ENCODE results near the gene PPA1.
"Not testable (repeated sequence)": the region's sequence is repeated elsewhere in the genome, so short reads cannot be mapped to it uniquely, and the experiment has no call there.

The PPA1 gene

GRCh38 chr10:70162151-70162891 lies 70.9 kb downstream of the PPA1 start:
- no peak for FAIRE-seq

GRCh38 chr10:70160798-70161197 lies 72.4 kb downstream of the PPA1 start:
- DNase-seq (ENCODE audit: insufficient read length, low spot score) (no peak), FAIRE-seq (no peak)
- TF ChIP-seq POLR2A (IDR thresholded peaks at IDR 0.05; ENCODE audit: low read depth, low read length), result no peak

More at GRCh38 chr10:70162151-70162891, 70.9 kb downstream of the PPA1 start:
- DNase-seq (ENCODE audit: insufficient read length, low spot score), result no peak
- TF ChIP-seq PAX5 (IDR thresholded peaks at IDR 0.05; ENCODE audit: insufficient read depth, low read length, severe bottlenecking), result no peak
- no peak for TF ChIP-seq POLR2AphosphoS5 (IDR thresholded peaks at IDR 0.05; ENCODE audit: low read depth, low read length)
- no peak for TF ChIP-seq POLR2A (IDR thresholded peaks at IDR 0.05; ENCODE audit: low read depth, low read length)
- TF ChIP-seq POU2F2 (IDR thresholded peaks at IDR 0.05; ENCODE audit: low read depth, low read length), result no peak
- no peak for TF ChIP-seq TAF1 (IDR thresholded peaks at IDR 0.05; ENCODE audit: low read depth, low read length)
- no peak for TF ChIP-seq SPI1 (IDR thresholded peaks at IDR 0.05; ENCODE audit: low read depth, low read length)

- not testable (repeated sequence) for FAIRE-seq; DNase-seq (ENCODE audit: insufficient read length, low spot score)
Measured at GRCh38 chr10:70159366-70159765, 73.9 kb downstream of the PPA1 start.

GRCh38 chr10:70158113-70158512 lies 75.1 kb downstream of the PPA1 start:
- DNase-seq (ENCODE audit: insufficient read length, low spot score), result no peak
- no peak for FAIRE-seq
- TF ChIP-seq POLR2AphosphoS5 (IDR thresholded peaks at IDR 0.05; ENCODE audit: low read depth, low read length) (no peak), POU2F2 (IDR thresholded peaks at IDR 0.05; ENCODE audit: low read depth, low read length) (no peak), SPI1 (IDR thresholded peaks at IDR 0.05; ENCODE audit: low read depth, low read length) (no peak), TAF1 (IDR thresholded peaks at IDR 0.05; ENCODE audit: low read depth, low read length) (no peak), PAX5 (IDR thresholded peaks at IDR 0.05; ENCODE audit: insufficient read depth, low read length, severe bottlenecking) (no peak), POLR2A (IDR thresholded peaks at IDR 0.05; ENCODE audit: low read depth, low read length) (no peak)

GRCh38 chr10:70155255-70155838 lies 77.9 kb downstream of the PPA1 start:
- FAIRE-seq, result no peak
- TF ChIP-seq SPI1 (IDR thresholded peaks at IDR 0.05; ENCODE audit: low read depth, low read length), result no peak
- no peak for TF ChIP-seq POU2F2 (IDR thresholded peaks at IDR 0.05; ENCODE audit: low read depth, low read length)
- TF ChIP-seq TAF1 (IDR thresholded peaks at IDR 0.05; ENCODE audit: low read depth, low read length), result no peak
- no peak for TF ChIP-seq POLR2AphosphoS5 (IDR thresholded peaks at IDR 0.05; ENCODE audit: low read depth, low read length)
- no peak for TF ChIP-seq POLR2A (IDR thresholded peaks at IDR 0.05; ENCODE audit: low read depth, low read length)
- TF ChIP-seq PAX5 (IDR thresholded peaks at IDR 0.05; ENCODE audit: insufficient read depth, low read length, severe bottlenecking), result no peak
- DNase-seq (ENCODE audit: insufficient read length, low spot score), result no peak
